GM18870 (cell line): Measurements from ENCODE around the gene WFDC1.

Experiments used
- ATAC-seq: cut with Tn5 transposase; IDR thresholded peaks from one replicate; pipeline ENCODE4 v1.9.1; 2021; ENCODE audit warnings: moderate library complexity; ENCODE audit not compliant: unreplicated experiment

The WFDC1 gene

GRCh38 chr16:84350685-84351400 is 56.2 kb downstream of the WFDC1 start:
- no peak for ATAC-seq

GRCh38 chr16:84351630-84352029 is 57.0 kb downstream of the WFDC1 start:
- ATAC-seq, result no peak

GRCh38 chr16:84354306-84354705 is 59.6 kb downstream of the WFDC1 start:
- ATAC-seq, result no peak

- no peak for ATAC-seq
These were observed 60.5 kb downstream of the WFDC1 start for GRCh38 chr16:84355149-84355548.

GRCh38 chr16:84356176-84356575 is 61.5 kb downstream of the WFDC1 start:
- no peak for ATAC-seq

- ATAC-seq, result no peak
These were observed 62.0 kb downstream of the WFDC1 start for GRCh38 chr16:84356591-84357116.

GRCh38 chr16:84357191-84357651 is 62.5 kb downstream of the WFDC1 start:
- ATAC-seq, result no peak

GRCh38 chr16:84358601-84359295 is 64.1 kb downstream of the WFDC1 start:
- no peak for ATAC-seq

GRCh38 chr16:84359326-84359725 is 64.6 kb downstream of the WFDC1 start:
- no peak for ATAC-seq

- ATAC-seq, result no peak
These were observed 65.5 kb downstream of the WFDC1 start for GRCh38 chr16:84360170-84360569.

- ATAC-seq, result no peak
These were observed 66.1 kb downstream of the WFDC1 start for GRCh38 chr16:84360748-84361147.

- no peak for ATAC-seq
These were observed 66.9 kb downstream of the WFDC1 start for GRCh38 chr16:84361546-84361945.

- no peak for ATAC-seq
These were observed 67.8 kb downstream of the WFDC1 start for GRCh38 chr16:84362471-84362941.

- ATAC-seq, result no peak
These were observed 71.5 kb downstream of the WFDC1 start for GRCh38 chr16:84366208-84366607.

- no peak for ATAC-seq
These were observed 72.6 kb downstream of the WFDC1 start for GRCh38 chr16:84367297-84367680.

GRCh38 chr16:84367750-84368307 is 73.2 kb downstream of the WFDC1 start:
- no peak for ATAC-seq

GRCh38 chr16:84368308-84368996 is 73.8 kb downstream of the WFDC1 start, which contains the start of gene ATP2C2:
ATP2C2 (plus strand) TSS chr16:84368538; CDS start chr16:84368616, 78 bp downstream.
- no peak for ATAC-seq

GRCh38 chr16:84369105-84369504 is 74.4 kb downstream of the WFDC1 start:
- no peak for ATAC-seq

- ATAC-seq, result no peak
These were observed 75.4 kb downstream of the WFDC1 start for GRCh38 chr16:84369938-84370627.

- no peak for ATAC-seq
These were observed 76.3 kb downstream of the WFDC1 start for GRCh38 chr16:84370723-84371552.
